ENCODE measurements around the gene RAD51.

Gene RAD51

DNA sequence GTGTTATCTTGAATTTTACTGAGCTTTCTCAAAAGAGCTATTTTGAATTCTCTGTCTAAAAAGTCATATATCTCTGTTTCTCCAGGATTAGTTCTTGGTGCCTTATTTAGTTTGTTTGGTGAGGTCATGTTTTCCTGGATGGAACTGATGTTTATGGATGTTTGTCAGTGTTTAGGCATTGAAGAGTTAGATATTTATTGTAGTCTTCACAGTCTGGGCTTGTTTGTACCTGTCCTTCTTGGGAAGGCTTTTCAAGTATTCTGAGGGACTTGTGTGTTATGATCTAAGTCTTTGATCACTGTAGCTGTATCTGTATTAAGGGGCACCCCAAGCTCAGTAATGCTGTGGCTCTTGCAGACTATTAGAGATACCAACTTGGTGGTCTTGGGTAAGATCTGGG, 10.6 kb upstream of the RAD51 start:
- Histone ChIP-seq H3K9me3 (ENCODE audit: insufficient read depth, low read length, severe bottlenecking) (no peaks in the 10 kb centered on the region), H3K36me3 (ENCODE audit: insufficient read depth, low read length) (no peaks in the 10 kb centered on the region), H3K27ac (ENCODE audit: low read length) (no peak overlapping the region), H2AFZ (ENCODE audit: low read depth, low read length) (no peak overlapping the region), H3K27me3 (ENCODE audit: insufficient read depth, low read length, poor library complexity) (no peaks in the 10 kb centered on the region), H3K79me2 (ENCODE audit: insufficient read depth, low read length) (no peaks in the 10 kb centered on the region), H3K4me1 (ENCODE audit: insufficient read depth, low read length) (0 out of 2 replicates have a peak, but pooled peaks cover under 1% of the 10 kb centered on the region), H3K9ac (ENCODE audit: low read depth, low read length) (no peak overlapping the region), H4K20me1 (ENCODE audit: insufficient read depth, low read length) (no peaks in the 10 kb centered on the region), H3K4me3 (ENCODE audit: low read depth in 1 of 2, low read length in 2 of 2) (no peak overlapping the region), H3K4me2 (ENCODE audit: insufficient read depth, low read length) (no peak overlapping the region)
- ATAC-seq (ENCODE audit: insufficient read depth, low read depth) (no peak), DNase-seq (no peak)
- no peak for TF ChIP-seq EZH2 (IDR thresholded peaks at IDR 0.05; ENCODE audit: borderline replicate concordance, low read depth, low read length, severe bottlenecking)
- TF ChIP-seq, protein P1, sequence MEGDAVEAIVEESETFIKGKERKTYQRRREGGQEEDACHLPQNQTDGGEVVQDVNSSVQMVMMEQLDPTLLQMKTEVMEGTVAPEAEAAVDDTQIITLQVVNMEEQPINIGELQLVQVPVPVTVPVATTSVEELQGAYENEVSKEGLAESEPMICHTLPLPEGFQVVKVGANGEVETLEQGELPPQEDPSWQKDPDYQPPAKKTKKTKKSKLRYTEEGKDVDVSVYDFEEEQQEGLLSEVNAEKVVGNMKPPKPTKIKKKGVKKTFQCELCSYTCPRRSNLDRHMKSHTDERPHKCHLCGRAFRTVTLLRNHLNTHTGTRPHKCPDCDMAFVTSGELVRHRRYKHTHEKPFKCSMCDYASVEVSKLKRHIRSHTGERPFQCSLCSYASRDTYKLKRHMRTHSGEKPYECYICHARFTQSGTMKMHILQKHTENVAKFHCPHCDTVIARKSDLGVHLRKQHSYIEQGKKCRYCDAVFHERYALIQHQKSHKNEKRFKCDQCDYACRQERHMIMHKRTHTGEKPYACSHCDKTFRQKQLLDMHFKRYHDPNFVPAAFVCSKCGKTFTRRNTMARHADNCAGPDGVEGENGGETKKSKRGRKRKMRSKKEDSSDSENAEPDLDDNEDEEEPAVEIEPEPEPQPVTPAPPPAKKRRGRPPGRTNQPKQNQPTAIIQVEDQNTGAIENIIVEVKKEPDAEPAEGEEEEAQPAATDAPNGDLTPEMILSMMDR (IDR thresholded peaks at IDR 0.05; ENCODE audit: borderline replicate concordance, extremely low read depth, low read length, poor library complexity, severe bottlenecking) = no peak

DNA sequence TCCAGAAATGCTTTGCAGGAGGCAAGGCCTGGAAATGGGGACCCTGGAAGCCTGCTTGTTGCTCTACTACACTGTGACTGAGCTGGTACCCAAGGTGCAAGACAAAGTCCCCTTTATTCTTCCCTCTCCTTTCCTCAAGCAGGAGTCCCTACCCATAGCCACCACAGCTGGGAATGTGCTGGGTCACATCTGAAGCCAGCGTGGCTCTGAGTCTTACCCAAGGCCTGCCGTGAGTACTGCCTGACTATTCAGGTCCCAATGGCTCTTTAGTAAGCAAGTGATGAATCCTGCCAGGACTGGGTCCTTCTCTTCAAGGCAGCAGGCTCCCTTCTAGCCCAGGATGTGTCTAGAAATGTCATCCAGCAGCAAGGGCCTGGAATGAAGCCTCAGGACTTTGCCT, 9.6 kb upstream of the RAD51 start:
- H3K4me2 ChIP-seq (ENCODE audit: insufficient read depth, low read length) = no peak overlapping the region
- no peaks in the 10 kb centered on the region for H3K4me1 ChIP-seq (ENCODE audit: insufficient read depth, low read length)
- ATAC-seq (ENCODE audit: insufficient read depth, low read depth) = no peak
- H4K20me1 ChIP-seq (ENCODE audit: insufficient read depth, low read length) = no peaks in the 10 kb centered on the region
- H3K36me3 ChIP-seq (ENCODE audit: insufficient read depth, low read length) = no peaks in the 10 kb centered on the region
- TF ChIP-seq, protein P1 (IDR thresholded peaks at IDR 0.05; ENCODE audit: borderline replicate concordance, extremely low read depth, low read length, poor library complexity, severe bottlenecking) = no peak
- TF ChIP-seq EZH2 (IDR thresholded peaks at IDR 0.05; ENCODE audit: borderline replicate concordance, low read depth, low read length, severe bottlenecking) = no peak
- no peak overlapping the region for H3K9ac ChIP-seq (ENCODE audit: low read depth, low read length)
- no peak for DNase-seq
- no peak overlapping the region for H3K4me3 ChIP-seq (ENCODE audit: low read depth in 1 of 2, low read length in 2 of 2)
- no peaks in the 10 kb centered on the region for H3K27me3 ChIP-seq (ENCODE audit: insufficient read depth, low read length, poor library complexity)
- H3K79me2 ChIP-seq (ENCODE audit: insufficient read depth, low read length) = no peaks in the 10 kb centered on the region
- H3K27ac ChIP-seq (ENCODE audit: low read length) = no peak overlapping the region
- H3K9me3 ChIP-seq (ENCODE audit: insufficient read depth, low read length, severe bottlenecking) = no peaks in the 10 kb centered on the region
- H2AFZ ChIP-seq (ENCODE audit: low read depth, low read length) = no peak overlapping the region

DNA sequence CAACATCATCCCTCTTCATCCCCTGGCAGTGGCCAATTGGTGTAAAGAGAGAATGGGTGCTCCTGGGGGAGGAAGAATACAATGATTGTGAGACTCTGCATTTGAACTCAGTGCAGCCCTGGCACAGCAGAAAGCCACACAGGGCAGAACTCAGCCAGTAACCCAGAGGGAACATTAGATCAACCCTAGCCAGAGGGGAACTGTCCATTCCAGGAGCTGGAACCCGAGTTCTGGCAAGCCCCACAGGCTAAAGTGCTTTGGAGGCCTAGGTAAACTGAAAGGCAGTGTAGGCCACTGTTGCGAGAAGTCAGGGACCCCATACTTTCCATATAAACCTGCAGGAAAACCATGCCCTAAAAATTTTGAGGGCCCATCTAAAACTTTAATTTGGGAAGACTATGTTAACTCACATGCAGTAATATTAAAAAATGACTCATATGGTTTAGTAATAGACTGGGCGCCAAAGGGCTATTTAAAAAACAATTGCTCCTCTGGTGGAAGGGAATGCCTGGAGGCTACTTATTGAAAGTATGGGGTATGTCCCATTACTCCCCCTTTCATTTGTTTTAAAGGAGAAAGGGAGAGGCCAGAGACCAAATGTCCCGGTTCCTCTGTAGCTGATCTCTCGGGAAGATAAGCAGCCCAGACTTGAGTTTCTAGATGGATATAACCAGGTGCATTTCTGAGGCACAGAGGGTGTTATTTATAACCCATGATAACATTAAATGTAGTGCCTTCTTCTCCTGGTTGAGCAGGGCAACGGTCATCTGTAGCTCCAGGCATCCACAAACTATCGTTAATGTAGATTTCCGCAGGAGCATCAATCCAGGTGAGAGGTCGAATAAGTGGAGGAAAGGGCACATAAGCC, 5.8 kb upstream of the RAD51 start:
- Histone ChIP-seq H3K27ac (ENCODE audit: low read length) (no peak overlapping the region), H3K27me3 (ENCODE audit: insufficient read depth, low read length, poor library complexity) (no peaks in the 10 kb centered on the region), H3K36me3 (ENCODE audit: insufficient read depth, low read length) (no peaks in the 10 kb centered on the region), H2AFZ (ENCODE audit: low read depth, low read length) (no peak overlapping the region), H3K79me2 (ENCODE audit: insufficient read depth, low read length) (peaks cover 8% of the 10 kb centered on the region), H3K9me3 (ENCODE audit: insufficient read depth, low read length, severe bottlenecking) (no peaks in the 10 kb centered on the region), H4K20me1 (ENCODE audit: insufficient read depth, low read length) (no peaks in the 10 kb centered on the region), H3K4me1 (ENCODE audit: insufficient read depth, low read length) (peaks cover 10% of the 10 kb centered on the region), H3K9ac (ENCODE audit: low read depth, low read length) (no peak overlapping the region), H3K4me2 (ENCODE audit: insufficient read depth, low read length) (no peak overlapping the region), H3K4me3 (ENCODE audit: low read depth in 1 of 2, low read length in 2 of 2) (no peak overlapping the region)
- TF ChIP-seq, protein P1 (IDR thresholded peaks at IDR 0.05; ENCODE audit: borderline replicate concordance, extremely low read depth, low read length, poor library complexity, severe bottlenecking) = no peak
- TF ChIP-seq EZH2 (IDR thresholded peaks at IDR 0.05; ENCODE audit: borderline replicate concordance, low read depth, low read length, severe bottlenecking) = no peak
- no peak for ATAC-seq (ENCODE audit: insufficient read depth, low read depth)
- DNase-seq = no peak
